ENCODE data around the gene TMEM267. TPM values are rescaled to one million over a fixed set of nuclear protein-coding genes. Genes with fewer than 3 reads are reported as not detected.
"Not testable (repeated sequence)": the region's sequence is repeated elsewhere in the genome, so short reads cannot be mapped to it uniquely, and the experiment has no call there.

The TMEM267 gene
- total RNA-seq, 4 donors from 2014 or later = 0.60 to 11.5 (median 7.3) TPM

- Histone ChIP-seq H3K36me3 (no peaks in the 10 kb centered on the region), H3K27me3 (no peaks in the 10 kb centered on the region), H3K27ac (peak overlapping the region; percentile 81 to 84 (median 83)), H3K4me3 (peak overlapping the region in 3 of 4 donors; percentile 18 to 36 (median 26)), H3K4me1 (peaks cover 0 to 21% (median 8%) of the 10 kb centered on the region in 4 donors), H3K9me3 (no peaks in the 10 kb centered on the region)
- TF ChIP-seq POLR2AphosphoS5 (IDR thresholded peaks at IDR 0.05) = peak in 2 of 3 donors; percentile 10 to 32
- TF ChIP-seq EP300 (IDR thresholded peaks at IDR 0.05; ENCODE audit: low read depth) = no peak
- intact Hi-C loops (cut with DNase I; ENCODE audit: low total_unique reads) (no loop called here), in situ Hi-C loops (cut with MboI; ENCODE audit: low pct_ligation_motif_present in 1 of 4, low pct_unique_long_range_greater_than_20kb in 1 of 4, low sequenced_read_pairs in 3 of 4) (no loop called here)
- 34 to 45% methylated on average over 2 to 3 of the region's 3 CpGs for WGBS, 2 donors (ENCODE audit: low coverage in 1 of 2)
- DNase-seq = peak; percentile 39
Measured at GRCh38 chr5:43411495-43411894, 72.2 kb downstream of the TMEM267 start.

DNA sequence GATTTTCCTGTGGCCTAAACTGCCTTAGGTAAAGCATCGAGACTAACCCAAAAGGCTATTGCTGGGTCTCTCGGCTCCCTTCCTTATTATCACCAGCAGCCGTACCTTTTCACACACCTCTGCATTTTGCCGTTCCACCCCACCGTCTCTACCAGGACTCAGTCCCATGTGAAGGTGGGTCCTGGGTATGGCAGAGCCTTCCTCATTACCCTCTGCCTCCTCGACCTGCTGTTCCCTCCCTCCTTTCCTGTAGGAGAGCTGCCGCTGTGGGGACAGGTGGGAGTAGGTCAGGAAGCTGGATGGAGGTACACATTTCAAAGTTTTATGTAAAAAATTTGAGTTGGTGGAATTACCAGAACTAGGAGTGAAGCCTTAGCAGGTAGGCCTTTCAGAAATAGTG lies 73.3 kb downstream of the TMEM267 start:
- peak overlapping the region; percentile 81 to 84 (median 83) for H3K27ac ChIP-seq
- in situ Hi-C loops (cut with MboI; ENCODE audit: low pct_ligation_motif_present in 1 of 4, low pct_unique_long_range_greater_than_20kb in 1 of 4, low sequenced_read_pairs in 3 of 4) (no loop called here), intact Hi-C loops (cut with DNase I; ENCODE audit: low total_unique reads) (no loop called here)
- peaks cover 0 to 21% (median 8%) of the 10 kb centered on the region in 4 donors for H3K4me1 ChIP-seq
- WGBS, 2 donors (ENCODE audit: low coverage in 1 of 2) = 68 to 80% methylated on average over 1 to 7 of the region's 7 CpGs
- H3K9me3 ChIP-seq = no peaks in the 10 kb centered on the region
- H3K4me3 ChIP-seq = peak overlapping the region in 2 of 4 donors; percentile 26 to 36
- DNase-seq = no peak
- H3K36me3 ChIP-seq = no peaks in the 10 kb centered on the region
- no peaks in the 10 kb centered on the region for H3K27me3 ChIP-seq
- TF ChIP-seq POLR2A (IDR thresholded peaks at IDR 0.05) (no peak), EP300 (IDR thresholded peaks at IDR 0.05; ENCODE audit: low read depth) (no peak), POLR2AphosphoS5 (IDR thresholded peaks at IDR 0.05) (no peak)
- TF ChIP-seq, protein P1, sequence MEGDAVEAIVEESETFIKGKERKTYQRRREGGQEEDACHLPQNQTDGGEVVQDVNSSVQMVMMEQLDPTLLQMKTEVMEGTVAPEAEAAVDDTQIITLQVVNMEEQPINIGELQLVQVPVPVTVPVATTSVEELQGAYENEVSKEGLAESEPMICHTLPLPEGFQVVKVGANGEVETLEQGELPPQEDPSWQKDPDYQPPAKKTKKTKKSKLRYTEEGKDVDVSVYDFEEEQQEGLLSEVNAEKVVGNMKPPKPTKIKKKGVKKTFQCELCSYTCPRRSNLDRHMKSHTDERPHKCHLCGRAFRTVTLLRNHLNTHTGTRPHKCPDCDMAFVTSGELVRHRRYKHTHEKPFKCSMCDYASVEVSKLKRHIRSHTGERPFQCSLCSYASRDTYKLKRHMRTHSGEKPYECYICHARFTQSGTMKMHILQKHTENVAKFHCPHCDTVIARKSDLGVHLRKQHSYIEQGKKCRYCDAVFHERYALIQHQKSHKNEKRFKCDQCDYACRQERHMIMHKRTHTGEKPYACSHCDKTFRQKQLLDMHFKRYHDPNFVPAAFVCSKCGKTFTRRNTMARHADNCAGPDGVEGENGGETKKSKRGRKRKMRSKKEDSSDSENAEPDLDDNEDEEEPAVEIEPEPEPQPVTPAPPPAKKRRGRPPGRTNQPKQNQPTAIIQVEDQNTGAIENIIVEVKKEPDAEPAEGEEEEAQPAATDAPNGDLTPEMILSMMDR (IDR thresholded peaks at IDR 0.05) = no peak

DNA sequence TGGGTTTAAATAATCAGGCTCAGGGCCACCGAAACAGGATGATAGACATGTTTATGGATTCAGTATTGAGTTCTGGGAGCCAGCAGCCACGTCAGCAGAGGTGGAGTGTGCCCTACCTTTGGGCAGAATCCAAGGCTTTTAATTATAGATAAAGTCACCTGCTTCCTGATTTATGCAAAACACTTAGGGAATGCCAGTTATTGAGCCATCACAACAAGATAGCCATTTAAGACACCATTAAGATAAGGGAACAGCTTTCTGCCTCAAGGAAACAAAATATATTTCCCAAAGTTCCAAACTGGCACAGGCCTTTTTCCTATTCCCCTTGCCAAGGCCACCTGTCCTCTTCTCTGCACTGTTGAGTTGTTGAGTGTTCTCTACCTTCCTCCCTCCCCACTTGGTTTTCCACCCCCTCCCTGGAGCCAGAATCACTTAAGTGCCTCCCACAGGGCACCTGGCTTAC lies 73.8 kb downstream of the TMEM267 start:
- H3K4me1 ChIP-seq = peaks cover 0 to 21% (median 8%) of the 10 kb centered on the region in 4 donors
- intact Hi-C loops (cut with DNase I; ENCODE audit: low total_unique reads) (no loop called here), in situ Hi-C loops (cut with MboI; ENCODE audit: low pct_ligation_motif_present in 1 of 4, low pct_unique_long_range_greater_than_20kb in 1 of 4, low sequenced_read_pairs in 3 of 4) (no loop called here)
- WGBS, 2 donors (ENCODE audit: low coverage in 1 of 2) = 34 to 47% methylated on average over 2 of the region's 2 CpGs
- TF ChIP-seq EP300 (IDR thresholded peaks at IDR 0.05; ENCODE audit: low read depth) (no peak), POLR2AphosphoS5 (IDR thresholded peaks at IDR 0.05) (peak in 1 of 3 donors; percentile 81)
- no peaks in the 10 kb centered on the region for H3K27me3 ChIP-seq
- no peaks in the 10 kb centered on the region for H3K36me3 ChIP-seq
- H3K4me3 ChIP-seq = peak overlapping the region in 2 of 4 donors; percentile 26 to 36
- peak; percentile 84 for DNase-seq
- H3K27ac ChIP-seq = peak overlapping the region; percentile 81 to 84 (median 83)
- H3K9me3 ChIP-seq = no peaks in the 10 kb centered on the region

- H3K27ac ChIP-seq; H3K9me3 ChIP-seq; H3K4me1 ChIP-seq; in situ Hi-C loops (cut with MboI; ENCODE audit: low pct_ligation_motif_present in 1 of 4, low pct_unique_long_range_greater_than_20kb in 1 of 4, low sequenced_read_pairs in 3 of 4); intact Hi-C loops (cut with DNase I; ENCODE audit: low total_unique reads); H3K36me3 ChIP-seq; H3K27me3 ChIP-seq; H3K4me3 ChIP-seq: not testable (repeated sequence)
- peak; percentile 39 for DNase-seq
- 73 to 91% methylated on average over 6 to 16 of the region's 16 CpGs for WGBS, 2 donors (ENCODE audit: low coverage in 1 of 2)
Measured at GRCh38 chr5:43402524-43403066, 81.1 kb downstream of the TMEM267 start.

GRCh38 chr5:43401827-43402226 lies 81.8 kb downstream of the TMEM267 start:
- 50% methylated on average over 1 of the region's 1 CpG; no CpG with 5 or more reads in 1 of the 2 donors for WGBS, 2 donors (ENCODE audit: low coverage in 1 of 2)
- Histone ChIP-seq H3K4me3 (no peak overlapping the region), H3K27me3 (no peaks in the 10 kb centered on the region), H3K9me3 (no peaks in the 10 kb centered on the region), H3K27ac (no peak overlapping the region), H3K36me3 (no peaks in the 10 kb centered on the region), H3K4me1 (peaks cover 0 to 8% (median 3%) of the 10 kb centered on the region in 4 donors)
- TF ChIP-seq POLR2AphosphoS5 (IDR thresholded peaks at IDR 0.05) (no peak), EP300 (IDR thresholded peaks at IDR 0.05; ENCODE audit: low read depth) (no peak), POLR2A (IDR thresholded peaks at IDR 0.05) (no peak)
- TF ChIP-seq, protein P1 (IDR thresholded peaks at IDR 0.05) = no peak
- in situ Hi-C loops (cut with MboI; ENCODE audit: low pct_ligation_motif_present in 1 of 4, low pct_unique_long_range_greater_than_20kb in 1 of 4, low sequenced_read_pairs in 3 of 4) (no loop called here), intact Hi-C loops (cut with DNase I; ENCODE audit: low total_unique reads) (no loop called here)
- DNase-seq = no peak

Data from transverse colon (tissue), 4 donors.